ENCODE measurements around the gene SEMA3D. TPM values are rescaled to one million over a fixed set of nuclear protein-coding genes. Genes with fewer than 3 reads are reported as not detected.
A peak's percentile ranks its signal among the peaks of the same experiment; 100 is the strongest.

The SEMA3D gene
- polyA plus RNA-seq, 1 donor: 57.7 TPM

GRCh38 chr7:85184599-85185423 is 2.0 kb downstream of the SEMA3D start:
- DNase-seq: peak; percentile 65

- DNase-seq: no peak
These were observed 3.6 kb downstream of the SEMA3D start for GRCh38 chr7:85183296-85183695.

- DNase-seq: no peak
These were observed 8.1 kb downstream of the SEMA3D start for GRCh38 chr7:85178531-85179298.

- no peak for DNase-seq
These were observed 9.5 kb downstream of the SEMA3D start for GRCh38 chr7:85177316-85177715.

- DNase-seq: no peak
These were observed 10.7 kb downstream of the SEMA3D start for GRCh38 chr7:85176197-85176596.

- DNase-seq: no peak
These were observed 11.6 kb downstream of the SEMA3D start for GRCh38 chr7:85175217-85175616.

- no peak for DNase-seq
These were observed 14.3 kb downstream of the SEMA3D start for GRCh38 chr7:85172530-85172941.

GRCh38 chr7:85167636-85168035 is 19.2 kb downstream of the SEMA3D start:
- DNase-seq: no peak

- DNase-seq: no peak
These were observed 21.6 kb downstream of the SEMA3D start for GRCh38 chr7:85165263-85165662.

- DNase-seq: no peak
These were observed 22.5 kb downstream of the SEMA3D start for GRCh38 chr7:85164376-85164775.

- no peak for DNase-seq
These were observed 24.1 kb downstream of the SEMA3D start for GRCh38 chr7:85162721-85163120.

GRCh38 chr7:85160223-85160622 is 26.6 kb downstream of the SEMA3D start:
- DNase-seq: no peak

- no peak for DNase-seq
These were observed 27.9 kb downstream of the SEMA3D start for GRCh38 chr7:85159003-85159402.

GRCh38 chr7:85156661-85157208 is 30.1 kb downstream of the SEMA3D start:
- DNase-seq: no peak

- DNase-seq: no peak
These were observed 32.4 kb downstream of the SEMA3D start for GRCh38 chr7:85154282-85154937.

GRCh38 chr7:85153715-85154114 is 33.1 kb downstream of the SEMA3D start:
- DNase-seq: no peak

GRCh38 chr7:85150624-85151023 is 36.2 kb downstream of the SEMA3D start:
- DNase-seq: no peak

- no peak for DNase-seq
These were observed 42.1 kb downstream of the SEMA3D start for GRCh38 chr7:85144771-85145170.

- no peak for DNase-seq
These were observed 50.9 kb downstream of the SEMA3D start for GRCh38 chr7:85135977-85136376.

- DNase-seq: no peak
These were observed 53.3 kb downstream of the SEMA3D start for GRCh38 chr7:85133560-85133959.

- no peak for DNase-seq
These were observed 53.9 kb downstream of the SEMA3D start for GRCh38 chr7:85133006-85133405.

- DNase-seq: no peak
These were observed 56.2 kb downstream of the SEMA3D start for GRCh38 chr7:85130702-85131101.

- no peak for DNase-seq
These were observed 60.5 kb downstream of the SEMA3D start for GRCh38 chr7:85126383-85126782.
